OCI-M2 (cell line): ENCODE measurements around the gene FOXS1.
"Not testable (repeated sequence)": the region's sequence is repeated elsewhere in the genome, so short reads cannot be mapped to it uniquely, and the experiment has no call there.

Experiments used
- DNase-seq: peaks from one replicate; lab custom pipeline; 2025; ENCODE audit not compliant: unreplicated experiment; lab: John Stamatoyannopoulos, UW

FOXS1 gene

GRCh38 chr20:31840906-31841816, 4.2 kb downstream of the FOXS1 start:
- no peak for DNase-seq

- no peak for DNase-seq
Measured at GRCh38 chr20:31839782-31840487, 5.5 kb downstream of the FOXS1 start.

GRCh38 chr20:31838646-31839292, 6.6 kb downstream of the FOXS1 start:
- DNase-seq: no peak

GRCh38 chr20:31837896-31838397, 7.5 kb downstream of the FOXS1 start:
- no peak for DNase-seq

- no peak for DNase-seq
Measured at GRCh38 chr20:31836853-31837608, 8.4 kb downstream of the FOXS1 start.

GRCh38 chr20:31835977-31836852, 9.2 kb downstream of the FOXS1 start:
- DNase-seq: no peak

GRCh38 chr20:31835554-31835953, 9.8 kb downstream of the FOXS1 start:
- DNase-seq: no peak

- DNase-seq: no peak
Measured at GRCh38 chr20:31833931-31834521, 11.4 kb downstream of the FOXS1 start.

GRCh38 chr20:31833130-31833930, 12.1 kb downstream of the FOXS1 start:
- peak; percentile 60 for DNase-seq

GRCh38 chr20:31831771-31832306, 13.6 kb downstream of the FOXS1 start:
- no peak for DNase-seq

GRCh38 chr20:31831211-31831610, 14.2 kb downstream of the FOXS1 start:
- no peak for DNase-seq

- DNase-seq: no peak
Measured at GRCh38 chr20:31830406-31830981, 14.9 kb downstream of the FOXS1 start.

- DNase-seq: no peak
Measured at GRCh38 chr20:31829731-31830130, 15.7 kb downstream of the FOXS1 start.

GRCh38 chr20:31828016-31828415, 17.4 kb downstream of the FOXS1 start:
- not testable (repeated sequence) for DNase-seq

- no peak for DNase-seq
Measured at GRCh38 chr20:31827059-31827458, 18.3 kb downstream of the FOXS1 start.

- no peak for DNase-seq
Measured at GRCh38 chr20:31826074-31826473, 19.3 kb downstream of the FOXS1 start.

GRCh38 chr20:31824554-31825313, 20.7 kb downstream of the FOXS1 start:
- DNase-seq: no peak
